CD4-positive, alpha-beta T cell treated with Interleukin-6 at 100 ng/mL for 8 hours (primary cell): ENCODE data around the gene STXBP4.
"Not testable (repeated sequence)": the region's sequence is repeated elsewhere in the genome, so short reads cannot be mapped to it uniquely, and the experiment has no call there.

Source experiments
- DNase-seq: peaks from one replicate; pipeline ENCODE4 v3.0.0-alpha.2; 2020; ENCODE audit warnings: mixed read lengths, low spot score

The STXBP4 gene

GRCh38 chr17:55053855-55054254 is 85.3 kb downstream of the STXBP4 start:
- DNase-seq: no peak

GRCh38 chr17:55054429-55054828 is 85.9 kb downstream of the STXBP4 start:
- no peak for DNase-seq

DNA sequence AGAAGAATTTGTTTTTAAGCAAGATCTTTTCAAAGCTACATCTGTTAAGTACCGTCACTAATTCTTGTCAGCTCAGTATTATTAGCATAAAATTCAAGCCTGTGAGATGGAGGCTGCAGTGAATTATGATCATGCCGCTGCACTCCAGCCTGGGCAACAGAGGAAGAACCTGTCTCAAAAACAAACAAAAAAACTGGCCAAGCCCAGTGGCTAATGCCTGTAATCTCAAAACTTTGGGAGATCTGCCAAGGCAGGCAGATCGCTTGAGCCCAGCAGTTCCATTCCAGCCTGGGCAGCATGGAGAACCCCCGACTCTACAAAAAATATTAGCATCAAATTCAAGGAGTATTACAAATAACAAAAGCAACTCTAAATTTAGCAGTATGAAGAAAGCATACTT is 88.0 kb downstream of the STXBP4 start:
- no peak for DNase-seq

DNA sequence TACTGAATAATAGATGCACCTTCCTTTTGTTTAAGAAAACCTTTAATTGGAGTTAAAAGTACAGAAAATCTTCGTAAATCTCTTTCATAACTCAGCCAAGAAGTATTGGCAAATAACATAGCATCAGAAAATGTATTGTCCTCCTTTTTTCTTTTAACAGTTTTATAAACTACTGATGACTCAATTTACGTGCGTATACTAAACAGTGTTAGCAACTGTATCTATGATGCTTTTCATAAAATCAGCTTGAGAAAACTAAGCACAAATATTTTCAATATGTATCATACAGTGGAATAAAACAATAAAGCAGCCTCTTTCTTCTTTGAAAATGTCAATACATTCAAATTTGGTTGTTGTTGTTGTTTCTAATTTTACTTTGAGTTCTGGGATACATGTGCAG is 88.6 kb downstream of the STXBP4 start:
- no peak for DNase-seq

DNA sequence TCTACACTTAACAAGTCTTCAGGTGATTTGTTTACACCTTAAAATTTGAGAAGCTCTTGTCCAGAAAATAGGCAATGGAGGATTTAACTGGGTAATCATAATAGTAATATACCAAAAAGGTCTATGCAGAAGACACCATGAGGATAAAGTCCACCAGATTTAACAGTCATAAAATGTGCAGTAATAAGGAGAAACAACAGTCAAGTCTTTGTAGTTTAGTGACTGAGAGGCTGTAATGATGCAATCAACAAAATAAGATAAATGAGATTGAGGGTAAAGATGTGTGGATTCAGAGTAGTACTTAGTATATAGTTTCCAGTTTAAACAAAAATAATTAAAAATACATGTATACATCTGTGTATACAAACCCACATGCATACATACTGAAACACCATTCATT is 91.2 kb downstream of the STXBP4 start:
- DNase-seq: no peak

- no peak for DNase-seq
These were observed 94.4 kb downstream of the STXBP4 start for GRCh38 chr17:55062921-55063320.

GRCh38 chr17:55063885-55064874 is 95.6 kb downstream of the STXBP4 start:
- no peak for DNase-seq

GRCh38 chr17:55067697-55068439 is 99.3 kb downstream of the STXBP4 start:
- no peak for DNase-seq

- no peak for DNase-seq
These were observed 100.6 kb downstream of the STXBP4 start for GRCh38 chr17:55068862-55069811.

GRCh38 chr17:55069983-55070529 is 101.5 kb downstream of the STXBP4 start:
- no peak for DNase-seq

GRCh38 chr17:55072898-55073297 is 104.3 kb downstream of the STXBP4 start:
- peak; percentile 47 for DNase-seq

- DNase-seq: not testable (repeated sequence)
These were observed 104.9 kb downstream of the STXBP4 start for GRCh38 chr17:55073467-55073866.

DNA sequence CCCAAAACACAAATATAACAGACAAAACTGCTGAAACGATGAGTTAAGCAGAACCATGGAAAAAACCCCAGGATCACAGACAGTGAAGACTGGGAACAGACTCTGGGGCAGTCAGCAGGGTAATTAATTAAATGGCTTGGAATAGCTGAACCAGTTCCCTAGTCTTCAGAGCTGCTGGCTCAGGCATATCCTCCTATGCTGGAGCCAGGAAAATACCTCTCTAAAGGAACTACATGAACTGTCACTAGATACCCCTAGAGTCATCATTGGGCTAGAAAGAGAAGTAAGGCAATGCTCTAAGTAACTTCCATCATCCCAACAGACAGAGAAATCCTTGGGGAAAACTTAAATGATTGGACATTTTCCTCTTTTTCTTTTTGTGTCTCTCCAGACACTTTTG is 113.0 kb downstream of the STXBP4 start:
- DNase-seq: no peak

DNA sequence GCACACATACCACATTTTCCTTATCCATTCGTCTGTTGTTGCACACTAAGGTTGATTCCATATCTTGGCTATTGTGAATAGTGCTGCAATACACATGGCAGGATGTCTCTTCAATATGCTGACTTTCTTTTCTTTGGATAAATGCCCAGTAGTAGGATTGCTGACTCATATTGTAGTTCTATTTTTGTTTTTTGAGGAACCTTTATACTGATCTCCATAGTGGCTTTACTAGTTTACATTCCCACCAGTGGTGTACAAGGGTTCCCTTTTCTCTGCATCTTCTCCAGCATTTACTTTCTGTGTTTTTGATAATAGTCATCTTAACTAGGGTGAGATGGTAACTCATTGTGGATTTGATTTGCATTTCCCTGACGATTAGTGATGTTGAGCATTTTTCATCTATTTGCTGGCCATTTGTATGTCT is 118.1 kb downstream of the STXBP4 start:
- no peak for DNase-seq

DNA sequence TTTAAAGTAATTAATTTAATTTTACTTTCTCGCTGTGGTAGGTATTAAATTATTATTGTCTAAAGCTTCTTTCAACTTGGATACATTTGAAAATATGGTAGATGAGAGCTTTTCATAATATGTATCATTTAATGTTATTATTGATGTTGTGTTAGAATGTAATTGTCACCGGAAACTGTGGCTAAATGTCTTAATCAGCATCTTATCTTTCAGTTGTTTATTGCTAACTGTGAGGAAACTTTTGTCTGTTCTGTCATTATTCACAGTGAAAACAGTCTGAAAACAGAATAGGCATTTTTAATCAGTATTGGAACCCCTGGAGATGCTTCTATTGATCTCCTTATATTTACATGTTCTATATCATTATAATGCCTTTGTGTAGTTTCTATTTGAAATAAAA is 120.7 kb downstream of the STXBP4 start:
- peak; percentile 18 for DNase-seq

- peak; percentile 72 for DNase-seq
These were observed 121.5 kb downstream of the STXBP4 start for GRCh38 chr17:55090079-55090492.

- peak; percentile 36 for DNase-seq
These were observed 124.8 kb downstream of the STXBP4 start for GRCh38 chr17:55093353-55093752.

GRCh38 chr17:55098765-55099164 is 130.2 kb downstream of the STXBP4 start:
- no peak for DNase-seq

DNA sequence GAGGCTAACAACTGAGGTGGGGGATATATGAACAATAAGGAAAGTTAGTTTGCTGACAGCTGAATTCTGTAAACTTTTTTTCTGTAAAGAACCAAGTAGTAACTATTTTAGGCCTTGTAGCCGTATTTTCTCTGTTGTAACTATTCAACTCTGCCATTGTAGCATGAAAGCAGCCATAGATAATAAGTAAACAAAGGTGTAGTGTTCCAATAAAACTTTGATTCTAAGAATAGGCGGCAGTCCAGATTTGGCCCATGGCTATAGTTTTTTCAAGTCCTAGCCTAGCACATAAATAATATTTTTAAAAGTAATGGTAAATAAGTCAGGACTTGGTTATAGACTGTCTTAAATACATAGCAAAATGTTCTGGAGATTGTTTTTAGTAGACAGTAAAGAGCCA is 142.0 kb downstream of the STXBP4 start:
- DNase-seq: no peak

GRCh38 chr17:55114283-55114682 is 145.7 kb downstream of the STXBP4 start:
- no peak for DNase-seq

- DNase-seq: peak; percentile 20
These were observed 147.9 kb downstream of the STXBP4 start for GRCh38 chr17:55116440-55116914.
